Measurements from ENCODE around the gene AAK1.

DNA sequence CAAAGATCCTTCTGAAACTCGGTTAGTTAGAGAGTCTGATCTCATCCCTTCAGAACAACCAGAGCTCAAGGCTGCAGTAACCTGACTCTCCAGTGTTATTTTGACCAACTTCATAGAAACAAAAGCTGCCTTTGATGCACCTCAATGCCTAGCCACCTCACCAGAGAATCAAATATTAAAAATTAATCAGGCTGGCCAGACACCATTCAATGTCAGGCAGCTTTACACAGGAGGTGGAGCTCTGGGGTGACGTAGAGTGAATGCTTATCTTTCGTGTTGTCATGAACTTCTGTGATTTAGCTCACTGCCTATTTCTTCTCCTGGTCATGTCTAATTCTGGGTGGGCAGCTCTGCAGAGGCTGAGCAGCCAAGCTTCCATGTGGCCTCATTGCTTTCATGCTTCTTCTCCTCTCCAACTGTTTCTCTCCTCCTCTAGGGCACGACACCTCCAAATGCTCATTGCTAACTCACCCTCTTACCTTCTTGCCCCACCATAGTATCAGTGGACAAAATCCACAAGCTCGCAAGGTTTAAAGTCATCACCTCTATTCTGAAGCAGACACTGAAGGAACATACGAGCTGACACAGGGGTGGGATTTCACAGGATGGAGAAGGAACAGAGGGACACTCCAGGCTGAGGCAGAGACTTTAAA is 39.4 kb downstream of the AAK1 start:
- TF ChIP-seq, protein P1, sequence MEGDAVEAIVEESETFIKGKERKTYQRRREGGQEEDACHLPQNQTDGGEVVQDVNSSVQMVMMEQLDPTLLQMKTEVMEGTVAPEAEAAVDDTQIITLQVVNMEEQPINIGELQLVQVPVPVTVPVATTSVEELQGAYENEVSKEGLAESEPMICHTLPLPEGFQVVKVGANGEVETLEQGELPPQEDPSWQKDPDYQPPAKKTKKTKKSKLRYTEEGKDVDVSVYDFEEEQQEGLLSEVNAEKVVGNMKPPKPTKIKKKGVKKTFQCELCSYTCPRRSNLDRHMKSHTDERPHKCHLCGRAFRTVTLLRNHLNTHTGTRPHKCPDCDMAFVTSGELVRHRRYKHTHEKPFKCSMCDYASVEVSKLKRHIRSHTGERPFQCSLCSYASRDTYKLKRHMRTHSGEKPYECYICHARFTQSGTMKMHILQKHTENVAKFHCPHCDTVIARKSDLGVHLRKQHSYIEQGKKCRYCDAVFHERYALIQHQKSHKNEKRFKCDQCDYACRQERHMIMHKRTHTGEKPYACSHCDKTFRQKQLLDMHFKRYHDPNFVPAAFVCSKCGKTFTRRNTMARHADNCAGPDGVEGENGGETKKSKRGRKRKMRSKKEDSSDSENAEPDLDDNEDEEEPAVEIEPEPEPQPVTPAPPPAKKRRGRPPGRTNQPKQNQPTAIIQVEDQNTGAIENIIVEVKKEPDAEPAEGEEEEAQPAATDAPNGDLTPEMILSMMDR (IDR thresholded peaks at IDR 0.05), result no peak
- no peak for TF ChIP-seq POLR2A (IDR thresholded peaks at IDR 0.05)

Data from adrenal gland (tissue), 5 donors.